Activated T-cell treated with anti-CD3 and anti-CD28 coated beads, Interleukin-2, amount 50 U/mL, for 72 hours (primary cell): ENCODE data around the gene CRIM1. TPM values are rescaled to one million over a fixed set of nuclear protein-coding genes. Genes with fewer than 3 reads are reported as not detected.

Experiments
- ATAC-seq, 2 donors: fragments of 150-1000 bp; cut with Tn5 transposase; replicated peaks in 1 of 2; 2 replicates each; pipeline ENCODE4 v1.10.0; 2021; ENCODE audit warnings: moderate library complexity in 2 of 2, mild to moderate bottlenecking in 1 of 2
- DNase-seq, 2 donors: peaks; one replicate each; pipeline ENCODE4 v3.0.0; 2021 to 2022; ENCODE audit warnings: mixed read lengths in 1 of 2
- H3K27ac Mint-ChIP-seq: one replicate; pipeline ENCODE4 v1.8.0; 2022; ENCODE audit warnings: mild to moderate bottlenecking, moderate library complexity, mixed read lengths
- H3K27me3 Mint-ChIP-seq: one replicate; pipeline ENCODE4 v1.8.0; 2022; ENCODE audit warnings: low read depth, mixed read lengths
- H3K36me3 Mint-ChIP-seq, 2 donors: one replicate each; pipeline ENCODE4 v1.8.0; 2022; ENCODE audit warnings: mixed read lengths in 2 of 2, mild to moderate bottlenecking in 1 of 2; ENCODE audit not compliant: insufficient read depth in 2 of 2
- H3K4me1 Mint-ChIP-seq: one replicate; pipeline ENCODE4 v1.8.0; 2022; ENCODE audit warnings: low read depth, mixed read lengths
- H3K4me3 Mint-ChIP-seq, 2 donors: one replicate each; pipeline ENCODE4 v1.8.0; 2022; ENCODE audit warnings: mild to moderate bottlenecking in 2 of 2, mixed read lengths in 2 of 2, moderate library complexity in 2 of 2
- H3K9me3 Mint-ChIP-seq, 2 donors: one replicate each; pipeline ENCODE4 v1.8.0; 2022; ENCODE audit warnings: mixed read lengths in 2 of 2
- total RNA-seq, 2 donors: library from RNA; stranded (reverse); gene quantifications; one replicate each; pipeline ENCODE4 v1.2.3, GENCODE V29; 2022

CRIM1 gene
- total RNA-seq, 2 donors from 2014 or later, result 2.6 to 3.3 TPM

DNA sequence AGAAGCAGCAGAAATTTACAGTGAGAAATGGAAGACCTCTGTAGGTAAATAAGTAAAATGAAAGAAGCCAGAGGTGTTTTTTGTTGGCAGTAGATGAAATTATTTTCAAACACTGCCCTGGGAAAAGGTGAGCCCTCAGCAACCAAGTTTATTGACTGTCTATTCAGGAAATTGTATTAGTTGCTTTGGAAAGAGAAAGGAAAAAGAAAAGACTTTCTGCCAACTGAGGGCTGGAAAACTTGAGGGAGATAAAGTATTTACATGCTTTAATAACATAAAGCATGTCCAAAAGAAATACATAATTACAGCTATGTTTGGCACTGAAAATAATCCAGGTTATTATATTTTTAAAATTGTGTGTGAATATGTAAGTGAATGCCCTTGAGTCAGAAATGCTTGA lies 14.7 kb downstream of the CRIM1 start:
- Mint-ChIP-seq H3K4me1 (peaks cover 16% of the 10 kb centered on the region), H3K4me3 (no peak overlapping the region), H3K27ac (no peak overlapping the region), H3K36me3 (peaks cover 0 to 1% of the 10 kb centered on the region in 2 donors), H3K27me3 (no peaks in the 10 kb centered on the region), H3K9me3 (no peaks in the 10 kb centered on the region)
- DNase-seq (no peak), ATAC-seq (no peak)

- Mint-ChIP-seq H3K27me3 (peaks cover 3% of the 10 kb centered on the region), H3K4me1 (peaks cover 16% of the 10 kb centered on the region), H3K36me3 (peaks cover 0 to 1% of the 10 kb centered on the region in 2 donors), H3K9me3 (no peaks in the 10 kb centered on the region), H3K27ac (no peak overlapping the region), H3K4me3 (no peak overlapping the region)
- no peak for ATAC-seq
- DNase-seq, result no peak
Observed at GRCh38 chr2:36371070-36371874, 15.7 kb downstream of the CRIM1 start.

- Mint-ChIP-seq H3K27me3 (peaks cover 8% of the 10 kb centered on the region), H3K36me3 (peaks cover 0 to 1% of the 10 kb centered on the region in 2 donors), H3K27ac (no peak overlapping the region), H3K4me3 (no peak overlapping the region), H3K9me3 (no peaks in the 10 kb centered on the region), H3K4me1 (peaks cover 16% of the 10 kb centered on the region)
- ATAC-seq, result no peak
- DNase-seq, result no peak
Observed at GRCh38 chr2:36371928-36372391, 16.4 kb downstream of the CRIM1 start.

- Mint-ChIP-seq H3K27me3 (peaks cover 13% of the 10 kb centered on the region), H3K4me3 (peak overlapping the region in 1 of 2 donors; percentile 56), H3K27ac (peak overlapping the region; percentile 40), H3K9me3 (no peaks in the 10 kb centered on the region), H3K4me1 (peaks cover 16% of the 10 kb centered on the region), H3K36me3 (peaks cover 0 to 1% of the 10 kb centered on the region in 2 donors)
- DNase-seq, result no peak
- peak; percentile 40 to 57 for ATAC-seq
Observed at GRCh38 chr2:36373149-36373926, 17.8 kb downstream of the CRIM1 start.

GRCh38 chr2:36374585-36374984 lies 19.0 kb downstream of the CRIM1 start:
- no peaks in the 10 kb centered on the region for H3K36me3 Mint-ChIP-seq
- H3K4me3 Mint-ChIP-seq, result no peak overlapping the region
- H3K27ac Mint-ChIP-seq, result peak overlapping the region; percentile 12
- no peaks in the 10 kb centered on the region for H3K9me3 Mint-ChIP-seq
- peaks cover 21% of the 10 kb centered on the region for H3K4me1 Mint-ChIP-seq
- ATAC-seq, result no peak
- DNase-seq, result no peak
- peaks cover 16% of the 10 kb centered on the region for H3K27me3 Mint-ChIP-seq

- H3K36me3 Mint-ChIP-seq, result no peaks in the 10 kb centered on the region
- H3K4me1 Mint-ChIP-seq, result peaks cover 27% of the 10 kb centered on the region
- ATAC-seq, result no peak
- H3K9me3 Mint-ChIP-seq, result no peaks in the 10 kb centered on the region
- H3K27me3 Mint-ChIP-seq, result peaks cover 16% of the 10 kb centered on the region
- no peak overlapping the region for H3K27ac Mint-ChIP-seq
- DNase-seq, result no peak
- no peak overlapping the region for H3K4me3 Mint-ChIP-seq
Observed at GRCh38 chr2:36376319-36376765, 20.8 kb downstream of the CRIM1 start.

GRCh38 chr2:36376992-36377738 lies 21.6 kb downstream of the CRIM1 start:
- Mint-ChIP-seq H3K4me3 (no peak overlapping the region), H3K9me3 (no peaks in the 10 kb centered on the region), H3K36me3 (no peaks in the 10 kb centered on the region), H3K27ac (no peak overlapping the region), H3K4me1 (peaks cover 27% of the 10 kb centered on the region), H3K27me3 (peaks cover 16% of the 10 kb centered on the region)
- ATAC-seq (no peak), DNase-seq (no peak)

DNA sequence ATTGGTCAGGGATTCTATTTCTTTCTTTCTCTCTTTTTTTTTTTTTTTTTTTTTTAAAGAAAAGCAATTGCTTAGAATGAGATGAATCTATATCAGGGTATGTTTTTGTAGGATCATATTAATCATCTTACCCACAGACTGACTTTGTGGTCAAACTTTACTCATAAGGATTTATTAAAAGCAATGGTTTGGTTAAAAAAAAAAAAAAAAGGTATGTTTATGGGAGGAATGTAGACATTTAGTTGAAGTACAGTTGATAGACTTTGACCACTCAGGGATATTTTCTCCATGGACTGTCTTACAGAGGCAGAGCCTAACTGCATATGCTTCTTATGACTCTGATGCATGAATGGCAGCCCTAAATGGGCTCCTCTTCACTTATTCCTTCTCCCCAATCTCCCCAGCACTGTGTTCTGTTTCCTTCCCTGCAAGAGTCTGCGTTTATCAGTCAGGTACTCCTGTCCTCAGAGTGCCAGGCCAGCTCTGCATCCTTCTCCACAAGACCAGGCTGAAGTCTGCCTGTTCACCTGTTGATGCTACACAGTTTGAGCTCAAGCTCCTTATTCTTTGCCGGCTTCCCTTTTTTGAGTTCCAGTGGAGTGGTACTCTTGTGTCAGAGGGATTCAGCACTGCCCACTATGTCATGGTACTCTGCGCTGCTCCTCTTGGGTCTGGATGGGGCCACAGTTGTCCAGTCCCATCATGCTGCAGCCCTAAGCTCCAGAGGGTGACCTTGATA lies 24.3 kb downstream of the CRIM1 start:
- no peaks in the 10 kb centered on the region for H3K9me3 Mint-ChIP-seq
- no peak overlapping the region for H3K4me3 Mint-ChIP-seq
- DNase-seq (no peak), ATAC-seq (peak; percentile 70 to 78)
- H3K4me1 Mint-ChIP-seq, result peaks cover 11% of the 10 kb centered on the region
- no peaks in the 10 kb centered on the region for H3K36me3 Mint-ChIP-seq
- peaks cover 16% of the 10 kb centered on the region for H3K27me3 Mint-ChIP-seq
- H3K27ac Mint-ChIP-seq, result no peak overlapping the region

DNA sequence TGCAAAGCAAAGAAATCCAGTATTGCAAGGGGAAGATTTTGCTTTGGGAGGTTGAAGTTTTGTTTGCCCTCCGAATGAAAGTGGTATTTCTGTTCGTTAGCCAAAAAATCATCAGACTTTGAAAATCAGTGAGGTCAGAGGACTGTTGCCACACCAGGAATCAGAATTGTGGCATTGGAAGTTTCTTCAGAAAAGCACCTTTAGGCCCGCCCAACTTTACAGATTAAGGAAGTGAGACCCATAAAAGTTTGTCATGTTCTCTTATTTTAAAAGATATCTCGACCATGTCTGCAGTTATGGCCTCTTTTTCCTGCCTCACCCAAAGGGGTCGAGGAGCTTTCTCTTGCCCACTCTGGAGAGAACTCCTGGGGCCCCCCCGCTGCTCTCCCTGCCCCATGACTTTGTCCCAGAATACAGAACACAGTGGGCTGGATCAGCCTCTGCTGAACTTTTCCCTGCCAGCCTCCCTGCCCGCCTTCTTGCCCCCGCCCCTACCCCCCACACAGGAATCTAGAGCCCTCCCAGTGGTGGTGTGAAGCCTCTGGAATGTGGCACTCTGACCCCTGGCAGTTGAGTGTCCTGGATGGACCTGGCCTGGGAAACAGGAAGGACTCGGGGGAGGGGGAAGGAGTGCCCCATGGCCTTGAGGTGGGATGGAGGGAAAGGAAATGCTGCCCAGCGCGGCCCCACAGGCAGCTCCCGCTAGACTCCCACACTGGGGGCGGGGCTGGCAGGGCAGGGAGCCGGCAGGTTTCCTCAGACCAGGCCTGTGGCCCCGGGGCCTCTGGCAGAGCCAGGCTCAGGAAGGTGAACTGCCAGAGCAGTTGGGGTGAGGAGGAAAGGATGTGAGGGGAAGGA lies 25.3 kb downstream of the CRIM1 start:
- DNase-seq (no peak), ATAC-seq (no peak)
- H3K27me3 Mint-ChIP-seq, result peaks cover 16% of the 10 kb centered on the region
- H3K27ac Mint-ChIP-seq, result no peak overlapping the region
- no peaks in the 10 kb centered on the region for H3K9me3 Mint-ChIP-seq
- H3K36me3 Mint-ChIP-seq, result no peaks in the 10 kb centered on the region
- H3K4me1 Mint-ChIP-seq, result peaks cover 11% of the 10 kb centered on the region
- H3K4me3 Mint-ChIP-seq, result no peak overlapping the region

DNA sequence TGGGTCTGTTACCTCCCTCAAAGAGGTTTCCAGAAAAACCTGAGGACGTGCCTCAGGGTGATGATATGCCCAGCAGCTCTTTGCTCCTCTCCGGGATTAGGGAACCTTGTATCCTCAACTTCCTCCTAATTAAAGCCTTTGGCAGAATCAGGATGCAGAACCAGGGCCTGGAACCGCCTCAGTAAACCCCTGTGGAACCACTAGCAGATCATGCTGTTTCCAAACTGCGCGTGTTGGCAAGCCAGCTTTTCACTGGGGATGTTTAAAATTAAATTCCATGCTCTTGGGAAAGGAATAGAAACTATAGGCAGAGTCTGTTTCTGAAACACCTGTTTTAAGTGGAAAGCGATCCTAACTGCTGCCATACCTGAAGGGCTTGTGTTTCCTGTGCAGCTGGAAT lies 26.4 kb downstream of the CRIM1 start:
- no peak for DNase-seq
- Mint-ChIP-seq H3K9me3 (no peaks in the 10 kb centered on the region), H3K4me3 (no peak overlapping the region), H3K27me3 (peaks cover 8% of the 10 kb centered on the region), H3K27ac (no peak overlapping the region), H3K4me1 (peaks cover 11% of the 10 kb centered on the region), H3K36me3 (no peaks in the 10 kb centered on the region)
- ATAC-seq, result no peak

DNA sequence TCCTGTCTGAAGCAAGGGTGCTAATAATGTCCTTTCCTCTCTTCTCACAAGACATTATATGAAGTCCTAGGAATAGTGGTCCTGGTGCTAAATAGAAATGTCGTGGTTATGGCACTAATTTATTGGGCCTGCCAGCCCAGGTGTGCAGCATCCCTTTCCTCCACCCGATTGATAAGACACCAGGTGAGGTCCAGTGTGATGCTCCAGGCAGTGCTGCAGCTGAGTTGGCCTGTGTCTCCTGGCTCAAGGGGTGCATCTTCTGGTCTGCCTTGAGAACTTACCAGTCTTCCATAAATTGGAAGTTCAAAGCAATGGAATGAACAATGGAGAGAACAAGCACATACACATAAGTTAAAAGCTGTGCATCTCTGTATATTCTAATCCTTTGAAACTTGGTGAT lies 26.9 kb downstream of the CRIM1 start:
- H3K27me3 Mint-ChIP-seq, result peaks cover 8% of the 10 kb centered on the region
- ATAC-seq (no peak), DNase-seq (no peak)
- peaks cover 15% of the 10 kb centered on the region for H3K4me1 Mint-ChIP-seq
- H3K27ac Mint-ChIP-seq, result no peak overlapping the region
- H3K36me3 Mint-ChIP-seq, result no peaks in the 10 kb centered on the region
- no peak overlapping the region for H3K4me3 Mint-ChIP-seq
- no peaks in the 10 kb centered on the region for H3K9me3 Mint-ChIP-seq

- Mint-ChIP-seq H3K36me3 (no peaks in the 10 kb centered on the region), H3K4me3 (no peak overlapping the region), H3K4me1 (peaks cover 21% of the 10 kb centered on the region), H3K27me3 (no peaks in the 10 kb centered on the region), H3K9me3 (no peaks in the 10 kb centered on the region), H3K27ac (no peak overlapping the region)
- DNase-seq, result no peak
- no peak for ATAC-seq
Observed at GRCh38 chr2:36383726-36384125, 28.1 kb downstream of the CRIM1 start.
